ENCODE data around the gene GRAP. TPM values are rescaled to one million over a fixed set of nuclear protein-coding genes. Genes with fewer than 3 reads are reported as not detected.

Gene GRAP
- total and polyA plus RNA-seq, 2 experiments from 2014 or later: 0.54 TPM; not detected in 1

DNA sequence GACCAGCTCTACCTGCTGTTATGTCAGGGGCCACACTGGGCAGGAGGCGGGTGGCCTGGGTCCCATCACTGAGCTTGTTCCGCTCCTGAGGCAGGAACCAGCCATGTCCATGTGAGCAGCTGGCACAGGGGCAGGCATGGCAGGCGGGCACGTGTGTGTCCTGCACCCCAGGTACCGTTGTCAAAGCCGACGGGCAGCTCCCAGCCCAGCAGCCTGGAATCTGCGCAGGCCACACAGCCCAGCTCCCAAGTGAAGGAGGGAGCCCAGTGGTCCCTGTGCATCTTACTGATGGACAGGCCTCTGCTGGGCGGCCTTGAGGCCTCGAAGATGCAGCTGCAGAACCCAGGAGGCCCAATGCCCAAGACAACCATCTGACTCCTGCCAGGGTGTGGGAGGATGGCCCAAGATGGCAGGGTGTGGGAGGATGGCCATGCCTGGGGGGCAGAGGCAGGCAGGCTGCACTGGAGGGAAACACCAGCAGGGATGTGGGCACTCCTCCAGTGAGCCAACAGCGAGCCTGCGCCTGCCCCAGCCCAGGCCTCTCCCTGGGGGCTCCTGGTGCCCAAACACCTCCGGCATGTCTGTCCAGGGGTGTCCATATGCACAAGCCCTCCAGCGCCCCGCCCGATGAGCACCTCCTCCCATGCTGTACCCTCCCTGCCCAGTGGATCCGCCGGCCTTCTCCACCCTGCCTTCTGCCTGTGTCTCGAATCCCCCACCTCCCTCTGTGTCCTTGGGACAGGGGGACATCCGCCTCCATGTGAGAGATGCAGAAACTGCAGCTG, 55.0 kb downstream of the GRAP start:
- 98% methylated on average over 20 of the region's 20 CpGs for WGBS (ENCODE audit: low lambda C conversion rate, missing lambda C conversion rate)
- H3K4me1 ChIP-seq (ENCODE audit: insufficient read depth): peaks cover 15% of the 10 kb centered on the region
- H3K27ac ChIP-seq: no peak overlapping the region
- peaks cover 10% of the 10 kb centered on the region for H3K9me3 ChIP-seq (ENCODE audit: low read depth)
- no peaks in the 10 kb centered on the region for H3K27me3 ChIP-seq
- peaks cover 6% of the 10 kb centered on the region for H4K20me1 ChIP-seq (ENCODE audit: insufficient read depth, poor library complexity, severe bottlenecking)
- H3K9me2 ChIP-seq (replicated peaks; ENCODE audit: insufficient read depth): no peaks in the 10 kb centered on the region
- H2AFZ ChIP-seq: no peak overlapping the region
- no peak overlapping the region for H3K4me3 ChIP-seq
- no peak for DNase-seq (ENCODE audit: low spot score)
- no peaks in the 10 kb centered on the region for H3K36me3 ChIP-seq (replicated peaks; ENCODE audit: insufficient read depth, low read depth)
- TF ChIP-seq EZH2 (IDR thresholded peaks at IDR 0.05; ENCODE audit: borderline replicate concordance) (no peak), EZH2phosphoT487 (IDR thresholded peaks at IDR 0.05; ENCODE audit: low read depth, severe bottlenecking, unreplicated experiment) (no peak)
- TF ChIP-seq, protein P1, sequence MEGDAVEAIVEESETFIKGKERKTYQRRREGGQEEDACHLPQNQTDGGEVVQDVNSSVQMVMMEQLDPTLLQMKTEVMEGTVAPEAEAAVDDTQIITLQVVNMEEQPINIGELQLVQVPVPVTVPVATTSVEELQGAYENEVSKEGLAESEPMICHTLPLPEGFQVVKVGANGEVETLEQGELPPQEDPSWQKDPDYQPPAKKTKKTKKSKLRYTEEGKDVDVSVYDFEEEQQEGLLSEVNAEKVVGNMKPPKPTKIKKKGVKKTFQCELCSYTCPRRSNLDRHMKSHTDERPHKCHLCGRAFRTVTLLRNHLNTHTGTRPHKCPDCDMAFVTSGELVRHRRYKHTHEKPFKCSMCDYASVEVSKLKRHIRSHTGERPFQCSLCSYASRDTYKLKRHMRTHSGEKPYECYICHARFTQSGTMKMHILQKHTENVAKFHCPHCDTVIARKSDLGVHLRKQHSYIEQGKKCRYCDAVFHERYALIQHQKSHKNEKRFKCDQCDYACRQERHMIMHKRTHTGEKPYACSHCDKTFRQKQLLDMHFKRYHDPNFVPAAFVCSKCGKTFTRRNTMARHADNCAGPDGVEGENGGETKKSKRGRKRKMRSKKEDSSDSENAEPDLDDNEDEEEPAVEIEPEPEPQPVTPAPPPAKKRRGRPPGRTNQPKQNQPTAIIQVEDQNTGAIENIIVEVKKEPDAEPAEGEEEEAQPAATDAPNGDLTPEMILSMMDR (IDR thresholded peaks at IDR 0.05; ENCODE audit: poor library complexity): no peak
- H3K4me2 ChIP-seq: no peak overlapping the region
- H3K79me2 ChIP-seq: peaks cover 55% of the 10 kb centered on the region

DNA sequence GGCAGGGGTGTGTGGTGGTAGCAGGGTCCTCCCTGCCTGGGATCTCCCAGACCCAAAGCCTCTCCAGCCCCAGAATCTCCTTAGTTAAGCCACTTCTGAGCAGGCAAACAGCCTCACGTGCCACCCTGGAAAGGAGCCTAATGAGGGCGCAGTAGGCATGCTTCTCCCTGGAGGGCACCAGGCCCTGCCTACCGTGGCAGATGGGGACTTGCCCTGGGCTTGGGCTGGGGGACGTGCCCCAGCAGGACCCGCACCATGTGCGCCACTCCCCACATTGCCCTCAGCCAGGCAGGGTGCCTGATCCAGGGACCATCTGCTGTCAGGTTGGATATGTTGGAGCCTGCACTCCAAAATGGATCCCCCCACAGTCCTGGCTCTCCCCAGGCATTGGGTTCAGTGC, 56.4 kb downstream of the GRAP start:
- H3K79me2 ChIP-seq: peaks cover 41% of the 10 kb centered on the region
- no peak overlapping the region for H3K4me3 ChIP-seq
- H3K27me3 ChIP-seq: no peaks in the 10 kb centered on the region
- H2AFZ ChIP-seq: no peak overlapping the region
- H3K27ac ChIP-seq: peak overlapping the region; percentile 88
- DNase-seq (ENCODE audit: low spot score): no peak
- no peaks in the 10 kb centered on the region for H3K9me2 ChIP-seq (replicated peaks; ENCODE audit: insufficient read depth)
- no peak overlapping the region for H3K4me2 ChIP-seq
- TF ChIP-seq EZH2 (IDR thresholded peaks at IDR 0.05; ENCODE audit: borderline replicate concordance) (no peak), EZH2phosphoT487 (IDR thresholded peaks at IDR 0.05; ENCODE audit: low read depth, severe bottlenecking, unreplicated experiment) (no peak)
- TF ChIP-seq, protein P1 (IDR thresholded peaks at IDR 0.05; ENCODE audit: poor library complexity): no peak
- peaks cover 6% of the 10 kb centered on the region for H4K20me1 ChIP-seq (ENCODE audit: insufficient read depth, poor library complexity, severe bottlenecking)
- H3K4me1 ChIP-seq (ENCODE audit: insufficient read depth): peaks cover 15% of the 10 kb centered on the region
- no peaks in the 10 kb centered on the region for H3K36me3 ChIP-seq (replicated peaks; ENCODE audit: insufficient read depth, low read depth)
- peaks cover 5% of the 10 kb centered on the region for H3K9me3 ChIP-seq (ENCODE audit: low read depth)
- WGBS (ENCODE audit: low lambda C conversion rate, missing lambda C conversion rate): 94% methylated on average over 6 of the region's 6 CpGs

DNA sequence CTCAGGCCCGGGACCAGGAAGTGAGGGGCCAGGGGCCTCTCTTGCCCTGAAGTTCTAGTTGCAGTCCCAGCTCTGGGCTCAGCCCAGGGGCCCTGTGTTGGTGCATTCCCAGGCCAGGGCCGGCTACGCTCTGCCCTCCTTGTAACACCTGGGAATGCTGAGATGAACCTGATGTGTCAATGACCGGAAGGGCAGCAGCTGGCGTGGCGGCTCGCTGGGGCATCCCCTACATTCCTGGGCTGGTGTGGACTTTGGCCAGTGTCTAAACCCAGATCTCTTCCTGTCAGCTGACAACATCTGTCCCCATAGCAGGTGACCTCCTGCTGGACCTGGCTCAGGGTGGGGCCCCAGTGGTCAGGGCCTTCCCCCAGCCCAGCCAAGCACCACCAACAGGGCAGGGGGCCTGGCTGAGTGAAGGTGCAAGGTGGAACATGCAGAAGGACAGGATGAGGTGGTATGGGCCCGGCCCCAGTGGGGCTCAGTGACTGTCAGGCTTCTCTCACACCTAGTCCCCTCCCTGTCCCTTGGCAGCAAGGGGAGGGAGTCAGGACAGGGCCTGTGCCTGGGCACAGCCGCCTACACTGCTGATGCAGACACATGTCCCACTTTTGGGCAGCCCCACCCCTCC, 58.1 kb downstream of the GRAP start:
- H3K4me2 ChIP-seq: no peak overlapping the region
- H3K36me3 ChIP-seq (replicated peaks; ENCODE audit: insufficient read depth, low read depth): no peaks in the 10 kb centered on the region
- no peaks in the 10 kb centered on the region for H3K9me3 ChIP-seq (ENCODE audit: low read depth)
- no peaks in the 10 kb centered on the region for H3K9me2 ChIP-seq (replicated peaks; ENCODE audit: insufficient read depth)
- no peak overlapping the region for H2AFZ ChIP-seq
- H3K4me3 ChIP-seq: no peak overlapping the region
- H4K20me1 ChIP-seq (ENCODE audit: insufficient read depth, poor library complexity, severe bottlenecking): no peaks in the 10 kb centered on the region
- peak; percentile 88 for DNase-seq (ENCODE audit: low spot score)
- peak overlapping the region; percentile 93 for H3K27ac ChIP-seq
- 81% methylated on average over 7 of the region's 9 CpGs for WGBS (ENCODE audit: low lambda C conversion rate, missing lambda C conversion rate)
- H3K79me2 ChIP-seq: peaks cover 24% of the 10 kb centered on the region
- H3K4me1 ChIP-seq (ENCODE audit: insufficient read depth): peaks cover 7% of the 10 kb centered on the region
- TF ChIP-seq, protein P1 (IDR thresholded peaks at IDR 0.05; ENCODE audit: poor library complexity): no peak
- TF ChIP-seq EZH2 (IDR thresholded peaks at IDR 0.05; ENCODE audit: borderline replicate concordance) (no peak), EZH2phosphoT487 (IDR thresholded peaks at IDR 0.05; ENCODE audit: low read depth, severe bottlenecking, unreplicated experiment) (no peak)
- H3K27me3 ChIP-seq: no peaks in the 10 kb centered on the region
